Vagina (tissue), 2 donors: ENCODE results near the gene GNAT1.

Source experiments
- CTCF ChIP-seq, 3 experiments: fragments of 450-650 bp in 2 of 3; fragments of 200-600 bp in 1 of 3; sonication (generic) in 1 of 3; IDR thresholded peaks; one replicate each; pipeline ENCODE4 v1.5.1; 2017 to 2019; ENCODE audit warnings: antibody characterized with exemption in 3 of 3, mild to moderate bottlenecking in 2 of 3, moderate library complexity in 2 of 3
- POLR2A ChIP-seq, 2 donors: fragments of 450-650 bp; IDR thresholded peaks; one replicate each; pipeline ENCODE4 v1.6.1; 2017; ENCODE audit warnings: antibody characterized with exemption in 2 of 2, mild to moderate bottlenecking in 2 of 2, moderate library complexity in 2 of 2

GRCh38 chr3:50195501-50196252 is 4.3 kb downstream of the GNAT1 start:
- TF ChIP-seq CTCF (IDR thresholded peaks at IDR 0.05): no peak
- no peak for TF ChIP-seq POLR2A (IDR thresholded peaks at IDR 0.05)
